ENCODE results near the gene SLC9A9. TPM values are rescaled to one million over a fixed set of nuclear protein-coding genes. Genes with fewer than 3 reads are reported as not detected.

The SLC9A9 gene
- total and polyA plus RNA-seq, 10 of the 15 experiments (the other 5 are each of a cell fraction or from before 2014, with no cell fraction given): 3.5 to 14.2 (median 9.3) TPM

DNA sequence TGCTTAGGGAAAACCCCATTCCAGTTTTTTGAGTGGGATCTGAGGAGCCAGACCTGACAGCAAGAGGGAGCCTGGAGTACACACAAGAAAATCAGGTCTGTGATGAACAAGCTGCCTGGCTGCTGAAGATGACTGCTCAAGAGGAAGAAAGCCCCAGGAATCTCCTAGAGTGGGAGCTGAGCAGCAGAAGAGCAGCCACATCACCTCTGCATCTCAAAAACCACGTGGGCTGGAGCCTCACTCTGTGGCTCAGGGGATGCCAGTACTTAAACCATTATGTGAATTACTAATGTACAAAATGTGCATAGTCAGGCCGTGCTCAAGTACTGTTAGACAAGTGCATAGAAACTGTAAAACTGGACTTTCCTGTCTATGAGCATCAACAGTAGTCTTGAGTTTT is 52.4 kb downstream of the SLC9A9 start:
- Histone ChIP-seq H3K79me2 (ENCODE audit: control insufficient read depth, insufficient read depth, low read length) (no peaks in the 10 kb centered on the region), H2AFZ (ENCODE audit: control insufficient read depth, low read depth, low read length) (no peak overlapping the region), H4K20me1 (ENCODE audit: control insufficient read depth, insufficient read depth) (no peaks in the 10 kb centered on the region), H3K4me1 (ENCODE audit: control insufficient read depth, insufficient read depth, low read length) (no peaks in the 10 kb centered on the region), H3K27ac (ENCODE audit: control insufficient read depth, insufficient read depth) (no peak overlapping the region), H3K36me3 (ENCODE audit: control insufficient read depth in 2 of 2, insufficient read depth in 2 of 2, low read length in 1 of 2) (peaks cover 0 to 3% of the 10 kb centered on the region in 2 experiments; a peak in 1 of 4 replicates), H3K4me2 (ENCODE audit: control insufficient read depth, insufficient read depth) (no peak overlapping the region), H3K9ac (ENCODE audit: control insufficient read depth, insufficient read depth, low read length) (no peak overlapping the region), H3K4me3 (no peak overlapping the region), H3K27me3 (replicated peaks in 1 of 2; ENCODE audit: control insufficient read depth in 2 of 2, insufficient read depth in 2 of 2, low read length in 1 of 2) (no peaks in the 10 kb centered on the region), H3K9me3 (replicated peaks; ENCODE audit: control insufficient read depth, insufficient read depth, low read length) (no peaks in the 10 kb centered on the region)
- TF ChIP-seq RAD21 (IDR thresholded peaks at IDR 0.05; ENCODE audit: insufficient read depth, low read depth, low read length) (peak; percentile 13; the same call in 1 of the 2 replicates), SMAD5 (IDR thresholded peaks at IDR 0.05; ENCODE audit: low read depth) (no peak)
- TF ChIP-seq, protein P1, sequence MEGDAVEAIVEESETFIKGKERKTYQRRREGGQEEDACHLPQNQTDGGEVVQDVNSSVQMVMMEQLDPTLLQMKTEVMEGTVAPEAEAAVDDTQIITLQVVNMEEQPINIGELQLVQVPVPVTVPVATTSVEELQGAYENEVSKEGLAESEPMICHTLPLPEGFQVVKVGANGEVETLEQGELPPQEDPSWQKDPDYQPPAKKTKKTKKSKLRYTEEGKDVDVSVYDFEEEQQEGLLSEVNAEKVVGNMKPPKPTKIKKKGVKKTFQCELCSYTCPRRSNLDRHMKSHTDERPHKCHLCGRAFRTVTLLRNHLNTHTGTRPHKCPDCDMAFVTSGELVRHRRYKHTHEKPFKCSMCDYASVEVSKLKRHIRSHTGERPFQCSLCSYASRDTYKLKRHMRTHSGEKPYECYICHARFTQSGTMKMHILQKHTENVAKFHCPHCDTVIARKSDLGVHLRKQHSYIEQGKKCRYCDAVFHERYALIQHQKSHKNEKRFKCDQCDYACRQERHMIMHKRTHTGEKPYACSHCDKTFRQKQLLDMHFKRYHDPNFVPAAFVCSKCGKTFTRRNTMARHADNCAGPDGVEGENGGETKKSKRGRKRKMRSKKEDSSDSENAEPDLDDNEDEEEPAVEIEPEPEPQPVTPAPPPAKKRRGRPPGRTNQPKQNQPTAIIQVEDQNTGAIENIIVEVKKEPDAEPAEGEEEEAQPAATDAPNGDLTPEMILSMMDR (IDR thresholded peaks at IDR 0.05 in 2 of 3, conservative IDR thresholded peaks at IDR 0.05 in 1 of 3; ENCODE audit: control insufficient read depth in 2 of 3, extremely low read depth in 1 of 3, insufficient read depth in 1 of 3, low read depth in 3 of 3, low read length in 3 of 3): peak in 1 of 3 experiments; percentile 16; a peak in 1 of 6 replicates
- TF ChIP-seq, protein P2, sequence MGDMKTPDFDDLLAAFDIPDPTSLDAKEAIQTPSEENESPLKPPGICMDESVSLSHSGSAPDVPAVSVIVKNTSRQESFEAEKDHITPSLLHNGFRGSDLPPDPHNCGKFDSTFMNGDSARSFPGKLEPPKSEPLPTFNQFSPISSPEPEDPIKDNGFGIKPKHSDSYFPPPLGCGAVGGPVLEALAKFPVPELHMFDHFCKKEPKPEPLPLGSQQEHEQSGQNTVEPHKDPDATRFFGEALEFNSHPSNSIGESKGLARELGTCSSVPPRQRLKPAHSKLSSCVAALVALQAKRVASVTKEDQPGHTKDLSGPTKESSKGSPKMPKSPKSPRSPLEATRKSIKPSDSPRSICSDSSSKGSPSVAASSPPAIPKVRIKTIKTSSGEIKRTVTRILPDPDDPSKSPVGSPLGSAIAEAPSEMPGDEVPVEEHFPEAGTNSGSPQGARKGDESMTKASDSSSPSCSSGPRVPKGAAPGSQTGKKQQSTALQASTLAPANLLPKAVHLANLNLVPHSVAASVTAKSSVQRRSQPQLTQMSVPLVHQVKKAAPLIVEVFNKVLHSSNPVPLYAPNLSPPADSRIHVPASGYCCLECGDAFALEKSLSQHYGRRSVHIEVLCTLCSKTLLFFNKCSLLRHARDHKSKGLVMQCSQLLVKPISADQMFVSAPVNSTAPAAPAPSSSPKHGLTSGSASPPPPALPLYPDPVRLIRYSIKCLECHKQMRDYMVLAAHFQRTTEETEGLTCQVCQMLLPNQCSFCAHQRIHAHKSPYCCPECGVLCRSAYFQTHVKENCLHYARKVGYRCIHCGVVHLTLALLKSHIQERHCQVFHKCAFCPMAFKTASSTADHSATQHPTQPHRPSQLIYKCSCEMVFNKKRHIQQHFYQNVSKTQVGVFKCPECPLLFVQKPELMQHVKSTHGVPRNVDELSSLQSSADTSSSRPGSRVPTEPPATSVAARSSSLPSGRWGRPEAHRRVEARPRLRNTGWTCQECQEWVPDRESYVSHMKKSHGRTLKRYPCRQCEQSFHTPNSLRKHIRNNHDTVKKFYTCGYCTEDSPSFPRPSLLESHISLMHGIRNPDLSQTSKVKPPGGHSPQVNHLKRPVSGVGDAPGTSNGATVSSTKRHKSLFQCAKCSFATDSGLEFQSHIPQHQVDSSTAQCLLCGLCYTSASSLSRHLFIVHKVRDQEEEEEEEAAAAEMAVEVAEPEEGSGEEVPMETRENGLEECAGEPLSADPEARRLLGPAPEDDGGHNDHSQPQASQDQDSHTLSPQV (IDR thresholded peaks at IDR 0.05): no peak
- no TSS peak for BruUV-seq (replicated peaks)
- no peak for DNase-seq (ENCODE audit: low read depth, low spot score)
- in situ Hi-C loops (cut with MboI): no loop called here
- ChIA-PET POLR2A (no interaction called here), CTCF (no interaction called here), SMC1A (ENCODE audit: uncharacterized antibody, unreplicated experiment) (interaction anchor here (0.9 to 1.2 kb wide), 2 partner anchors 27 to 62 kb away, joined by 3 read pairs; no protein-coding TSS in a partner anchor), RAD21 (ENCODE audit: unreplicated experiment) (no interaction called here)
- no peak for ATAC-seq
- no peak for FAIRE-seq
- 19% methylated on average over 2 of the region's 2 CpGs for WGBS (ENCODE audit: insufficient coverage, insufficient replicate concordance, low lambda C conversion rate, missing lambda C conversion rate)
- intact Hi-C loops (cut with micrococcal nuclease; ENCODE audit: unreplicated experiment): no loop called here
